Activated naive CD8-positive, alpha-beta T cell treated with anti-CD3 and anti-CD28 coated beads, Interleukin-2, amount 50 U/mL, for 16 hours (primary cell): ENCODE results near the gene CHRDL1.
"Not testable (repeated sequence)": the region's sequence is repeated elsewhere in the genome, so short reads cannot be mapped to it uniquely, and the experiment has no call there.

Experiments
- DNase-seq: peaks from one replicate; pipeline ENCODE4 v3.0.0-alpha.2; 2020; ENCODE audit warnings: low read depth, low spot score

CHRDL1 gene

GRCh38 chrX:110665223-110666002, 130.2 kb downstream of the CHRDL1 start:
- DNase-seq, result no peak

GRCh38 chrX:110657073-110657472, 138.5 kb downstream of the CHRDL1 start:
- DNase-seq, result no peak

- DNase-seq, result not testable (repeated sequence)
Measured at GRCh38 chrX:110654280-110654679, 141.3 kb downstream of the CHRDL1 start.

GRCh38 chrX:110646386-110646785, 149.2 kb downstream of the CHRDL1 start:
- no peak for DNase-seq
